Neural cell (in vitro differentiated cells): ENCODE measurements around the gene PPP1R10. TPM values are rescaled to one million over a fixed set of nuclear protein-coding genes. Genes with fewer than 3 reads are reported as not detected.

ENCODE experiments used
- H2AFZ ChIP-seq: fragments of 200-600, 300-800 bp; sonication (generic), shearing (Covaris generic); 2 replicates; pipeline ENCODE4 v1.6.0; 2014; ENCODE audit warnings: low read depth, mild to moderate bottlenecking, antibody characterized with exemption, low read length, moderate library complexity
- H3F3A ChIP-seq: fragments of 200-600 bp; shearing (Covaris generic); 2 replicates; pipeline ENCODE4 v1.6.1; 2016; ENCODE audit warnings: mild to moderate bottlenecking, moderate library complexity, mixed read lengths, antibody characterized with exemption, low read length; ENCODE audit not compliant: insufficient read depth, poor library complexity, severe bottlenecking
- H3K27ac ChIP-seq: fragments of 200-600, 300-800 bp; sonication (generic), shearing (Covaris generic); 2 replicates; pipeline ENCODE4 v1.5.1; 2014; ENCODE audit warnings: mild to moderate bottlenecking, low read length, moderate library complexity
- H3K27me3 ChIP-seq: fragments of 300-800, 200-600 bp; sonication (generic), shearing (Covaris generic); 2 replicates; pipeline ENCODE4 v1.6.0; 2014; ENCODE audit warnings: mild to moderate bottlenecking, low read depth, low read length, moderate library complexity; ENCODE audit not compliant: insufficient read depth
- H3K36me3 ChIP-seq: fragments of 300-800, 200-600 bp; sonication (generic), shearing (Covaris generic); 2 replicates; pipeline ENCODE4 v1.5.1; 2014; ENCODE audit warnings: mild to moderate bottlenecking, antibody characterized with exemption, low read length, moderate library complexity; ENCODE audit not compliant: insufficient read depth
- H3K4me2 ChIP-seq: fragments of 300-800, 200-600 bp; sonication (generic), shearing (Covaris generic); 2 replicates; pipeline ENCODE4 v1.6.0; 2014; ENCODE audit warnings: mild to moderate bottlenecking, low read length
- H3K4me3 ChIP-seq: fragments of 300-800, 200-600 bp; sonication (generic), shearing (Covaris generic); 2 replicates; pipeline ENCODE4 v1.5.1; 2014; ENCODE audit warnings: mild to moderate bottlenecking, low read length, moderate library complexity
- H3K79me2 ChIP-seq: fragments of 200-600 bp; shearing (Covaris generic); replicated peaks from 2 replicates; pipeline ENCODE4 v1.6.0; 2014; ENCODE audit warnings: mild to moderate bottlenecking, low read length, moderate library complexity; ENCODE audit not compliant: insufficient read depth
- H3K9ac ChIP-seq: fragments of 300-800, 200-600 bp; sonication (generic), shearing (Covaris generic); 2 replicates; pipeline ENCODE4 v1.6.1; 2016; ENCODE audit warnings: mild to moderate bottlenecking, low read length, mixed read lengths
- H3K9me2 ChIP-seq: fragments of 200-600 bp; shearing (Covaris generic); 2 replicates; pipeline ENCODE4 v1.6.1; 2016; ENCODE audit warnings: mild to moderate bottlenecking, low read length, mixed read lengths; ENCODE audit not compliant: insufficient read depth
- H3K9me3 ChIP-seq: fragments of 200-600, 300-800 bp; sonication (generic), shearing (Covaris generic); 2 replicates; pipeline ENCODE4 v1.6.1; 2016; ENCODE audit warnings: mild to moderate bottlenecking, mixed run types, low read length, moderate library complexity, mixed read lengths
- H4K20me1 ChIP-seq: fragments of 200-600 bp; shearing (Covaris generic); 2 replicates; pipeline ENCODE4 v1.6.1; 2016; ENCODE audit warnings: mild to moderate bottlenecking, mixed run types; ENCODE audit not compliant: insufficient read depth
- EP300 ChIP-seq: fragments of 450-650 bp; conservative IDR thresholded peaks from 2 replicates; pipeline ENCODE4 v1.6.1; 2014; ENCODE audit warnings: antibody characterized with exemption, mild to moderate bottlenecking, moderate library complexity; ENCODE audit not compliant: poor library complexity, severe bottlenecking
- EZH2 ChIP-seq: fragments of 200-600, 300-800 bp; shearing (Covaris generic), sonication (generic); IDR thresholded peaks from 2 replicates; pipeline ENCODE4 v1.6.1; 2014; ENCODE audit warnings: antibody characterized with exemption, low read length, borderline replicate concordance, mild to moderate bottlenecking; ENCODE audit not compliant: insufficient read depth, poor library complexity, severe bottlenecking
- MXI1 ChIP-seq: fragments of 450-650 bp; conservative IDR thresholded peaks from 2 replicates; pipeline ENCODE4 v1.6.1; 2014; ENCODE audit warnings: antibody characterized with exemption, mild to moderate bottlenecking; ENCODE audit not compliant: poor library complexity, severe bottlenecking
- POLR2AphosphoS5 ChIP-seq: IDR thresholded peaks from 2 replicates; pipeline ENCODE4 v1.6.1; 2012
- RAD21 ChIP-seq: fragments of 450-650 bp; conservative IDR thresholded peaks from 2 replicates; pipeline ENCODE4 v1.6.1; 2014; ENCODE audit warnings: antibody characterized with exemption, mild to moderate bottlenecking, moderate library complexity
- SMC3 ChIP-seq: fragments of 450-650 bp; conservative IDR thresholded peaks from 2 replicates; pipeline ENCODE4 v1.6.1; 2014; ENCODE audit warnings: antibody characterized with exemption, mild to moderate bottlenecking, moderate library complexity; ENCODE audit not compliant: poor library complexity
- TAF1 ChIP-seq: IDR thresholded peaks from 2 replicates; pipeline ENCODE4 v1.6.1; 2012; ENCODE audit warnings: low read depth
- polyA plus RNA-seq: library from polyadenylated mRNA; depleted of rRNA; stranded (reverse); fragments of >200 nt; gene quantifications from 2 replicates; pipeline ENCODE4 v1.2.3, GENCODE V29; 2014
- TF ChIP-seq, protein P1 (sequence below): fragments of 450-650 bp; IDR thresholded peaks from 2 replicates; pipeline ENCODE4 v1.5.1; 2014; ENCODE audit warnings: antibody characterized with exemption, mild to moderate bottlenecking, moderate library complexity; ENCODE audit not compliant: poor library complexity, severe bottlenecking
- TF ChIP-seq, protein P2 (sequence below): IDR thresholded peaks from 2 replicates; pipeline ENCODE4 v1.6.1; 2012; ENCODE audit warnings: borderline replicate concordance

Gene PPP1R10
- polyA plus RNA-seq, 1 donor from 2014 or later, result 13.7 TPM

- TF ChIP-seq EP300, result no peak
- TF ChIP-seq RAD21, result peak; percentile 41
- no peak for TF ChIP-seq EZH2
- TF ChIP-seq, protein P1, sequence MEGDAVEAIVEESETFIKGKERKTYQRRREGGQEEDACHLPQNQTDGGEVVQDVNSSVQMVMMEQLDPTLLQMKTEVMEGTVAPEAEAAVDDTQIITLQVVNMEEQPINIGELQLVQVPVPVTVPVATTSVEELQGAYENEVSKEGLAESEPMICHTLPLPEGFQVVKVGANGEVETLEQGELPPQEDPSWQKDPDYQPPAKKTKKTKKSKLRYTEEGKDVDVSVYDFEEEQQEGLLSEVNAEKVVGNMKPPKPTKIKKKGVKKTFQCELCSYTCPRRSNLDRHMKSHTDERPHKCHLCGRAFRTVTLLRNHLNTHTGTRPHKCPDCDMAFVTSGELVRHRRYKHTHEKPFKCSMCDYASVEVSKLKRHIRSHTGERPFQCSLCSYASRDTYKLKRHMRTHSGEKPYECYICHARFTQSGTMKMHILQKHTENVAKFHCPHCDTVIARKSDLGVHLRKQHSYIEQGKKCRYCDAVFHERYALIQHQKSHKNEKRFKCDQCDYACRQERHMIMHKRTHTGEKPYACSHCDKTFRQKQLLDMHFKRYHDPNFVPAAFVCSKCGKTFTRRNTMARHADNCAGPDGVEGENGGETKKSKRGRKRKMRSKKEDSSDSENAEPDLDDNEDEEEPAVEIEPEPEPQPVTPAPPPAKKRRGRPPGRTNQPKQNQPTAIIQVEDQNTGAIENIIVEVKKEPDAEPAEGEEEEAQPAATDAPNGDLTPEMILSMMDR, result no peak
- TF ChIP-seq POLR2AphosphoS5, result peak; percentile 96
- TF ChIP-seq, protein P2, sequence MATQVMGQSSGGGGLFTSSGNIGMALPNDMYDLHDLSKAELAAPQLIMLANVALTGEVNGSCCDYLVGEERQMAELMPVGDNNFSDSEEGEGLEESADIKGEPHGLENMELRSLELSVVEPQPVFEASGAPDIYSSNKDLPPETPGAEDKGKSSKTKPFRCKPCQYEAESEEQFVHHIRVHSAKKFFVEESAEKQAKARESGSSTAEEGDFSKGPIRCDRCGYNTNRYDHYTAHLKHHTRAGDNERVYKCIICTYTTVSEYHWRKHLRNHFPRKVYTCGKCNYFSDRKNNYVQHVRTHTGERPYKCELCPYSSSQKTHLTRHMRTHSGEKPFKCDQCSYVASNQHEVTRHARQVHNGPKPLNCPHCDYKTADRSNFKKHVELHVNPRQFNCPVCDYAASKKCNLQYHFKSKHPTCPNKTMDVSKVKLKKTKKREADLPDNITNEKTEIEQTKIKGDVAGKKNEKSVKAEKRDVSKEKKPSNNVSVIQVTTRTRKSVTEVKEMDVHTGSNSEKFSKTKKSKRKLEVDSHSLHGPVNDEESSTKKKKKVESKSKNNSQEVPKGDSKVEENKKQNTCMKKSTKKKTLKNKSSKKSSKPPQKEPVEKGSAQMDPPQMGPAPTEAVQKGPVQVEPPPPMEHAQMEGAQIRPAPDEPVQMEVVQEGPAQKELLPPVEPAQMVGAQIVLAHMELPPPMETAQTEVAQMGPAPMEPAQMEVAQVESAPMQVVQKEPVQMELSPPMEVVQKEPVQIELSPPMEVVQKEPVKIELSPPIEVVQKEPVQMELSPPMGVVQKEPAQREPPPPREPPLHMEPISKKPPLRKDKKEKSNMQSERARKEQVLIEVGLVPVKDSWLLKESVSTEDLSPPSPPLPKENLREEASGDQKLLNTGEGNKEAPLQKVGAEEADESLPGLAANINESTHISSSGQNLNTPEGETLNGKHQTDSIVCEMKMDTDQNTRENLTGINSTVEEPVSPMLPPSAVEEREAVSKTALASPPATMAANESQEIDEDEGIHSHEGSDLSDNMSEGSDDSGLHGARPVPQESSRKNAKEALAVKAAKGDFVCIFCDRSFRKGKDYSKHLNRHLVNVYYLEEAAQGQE, result peak; percentile 96
- TF ChIP-seq SMC3, result no peak
- TF ChIP-seq TAF1, result peak; percentile 88
- peak; percentile 99 for TF ChIP-seq MXI1
- peak within 1 kb of the TSS; percentile 99 for H3K9ac ChIP-seq
- H3K4me2 ChIP-seq, result peak within 1 kb of the TSS; percentile 81
- peak within 1 kb of the TSS; percentile 38 for H2AFZ ChIP-seq
- H3K27ac ChIP-seq, result peak within 1 kb of the TSS; percentile 100
- peak within 1 kb of the TSS; percentile 83 for H3K4me3 ChIP-seq
- no peaks in the 10 kb centered on the region for H4K20me1 ChIP-seq
- no peaks in the 10 kb centered on the region for H3K27me3 ChIP-seq
- no peaks in the 10 kb centered on the region for H3K9me2 ChIP-seq
- H3K79me2 ChIP-seq, result peaks cover 50% of the 10 kb centered on the region
- H3F3A ChIP-seq, result peaks cover 8% of the 10 kb centered on the region
- peaks cover 9% of the 10 kb centered on the region for H3K36me3 ChIP-seq
- H3K9me3 ChIP-seq, result no peaks in the 10 kb centered on the region
These were observed 674 bp upstream of the PPP1R10 start, which contains the start of gene MRPS18B for GRCh38 chr6:30617565-30618269. Gene MRPS18B, plus strand, starts transcription at chr6:30617840. Its CDS starts 26 bp downstream, at chr6:30617866.

DNA sequence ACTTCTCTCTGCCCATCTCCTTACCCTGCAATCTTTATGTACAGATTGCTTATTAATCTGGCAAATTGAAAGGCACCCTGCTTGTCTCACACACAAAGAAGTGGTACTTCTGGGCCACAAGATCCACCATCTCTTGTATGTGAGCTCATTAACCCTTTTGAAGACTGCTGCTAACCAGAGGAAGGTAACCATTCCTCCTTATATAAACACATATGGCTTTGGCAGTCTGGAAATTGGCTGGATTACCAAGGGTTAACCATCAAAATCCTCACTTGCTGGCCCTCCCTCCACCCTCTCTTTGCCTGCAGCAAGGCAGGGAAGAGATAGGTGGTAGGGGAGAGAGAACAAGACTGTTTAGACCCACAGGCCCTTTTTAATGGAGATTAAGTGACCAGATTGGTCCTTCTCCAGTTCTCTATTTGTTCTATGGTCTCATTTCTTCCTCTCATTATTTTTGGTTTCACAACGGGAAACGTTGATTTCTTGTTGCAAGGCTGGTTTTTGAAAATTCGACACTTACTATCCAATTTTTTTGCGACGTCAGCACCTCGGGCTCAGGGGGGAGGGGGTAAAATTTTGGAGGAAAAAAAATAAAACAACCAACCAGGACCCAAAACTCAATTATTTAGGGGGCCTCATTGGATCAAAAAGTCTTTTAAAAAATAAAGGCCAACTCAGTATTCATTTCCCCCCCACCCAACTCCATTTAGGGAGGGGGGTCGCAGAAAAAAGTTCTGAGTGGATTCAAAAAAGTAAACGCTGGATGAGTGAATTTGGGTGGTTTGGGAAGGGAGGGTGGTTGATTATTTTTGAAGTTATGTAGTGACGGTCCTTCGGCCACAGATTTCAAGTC, 859 bp downstream of the PPP1R10 start:
- H3K9me3 ChIP-seq, result no peaks in the 10 kb centered on the region
- peaks cover 8% of the 10 kb centered on the region for H3F3A ChIP-seq
- H3K27ac ChIP-seq, result peak overlapping the region; percentile 100
- peaks cover 58% of the 10 kb centered on the region for H3K79me2 ChIP-seq
- H2AFZ ChIP-seq, result no peak overlapping the region
- peak overlapping the region; percentile 99 for H3K9ac ChIP-seq
- TF ChIP-seq, protein P2, result peak; percentile 83
- TF ChIP-seq POLR2AphosphoS5 (peak; percentile 86), SMC3 (no peak), TAF1 (peak; percentile 57), EP300 (peak; percentile 27), MXI1 (no peak)
- peak overlapping the region; percentile 81 for H3K4me2 ChIP-seq
- peak overlapping the region; percentile 83 for H3K4me3 ChIP-seq
- H3K36me3 ChIP-seq, result peaks cover 9% of the 10 kb centered on the region
- H3K9me2 ChIP-seq, result no peaks in the 10 kb centered on the region
- H4K20me1 ChIP-seq, result no peaks in the 10 kb centered on the region
- H3K27me3 ChIP-seq, result no peaks in the 10 kb centered on the region
